AG09309 (cell line): ENCODE results near the gene TSPYL1.
"Not testable (repeated sequence)": the region's sequence is repeated elsewhere in the genome, so short reads cannot be mapped to it uniquely, and the experiment has no call there.

Experiments
- DNase-seq: peaks from one replicate; pipeline ENCODE4 v3.0.0-alpha.2; 2010; ENCODE audit warnings: low read depth
- H3K4me3 ChIP-seq: 2 replicates; pipeline ENCODE4 v1.5.1; 2011; ENCODE audit warnings: mild to moderate bottlenecking, low read depth, low read length, moderate library complexity; ENCODE audit not compliant: control insufficient read depth
- TF ChIP-seq, protein P1 (sequence below): IDR thresholded peaks from 2 replicates; pipeline ENCODE4 v1.5.1; 2011; ENCODE audit warnings: mild to moderate bottlenecking, low read depth, low read length, inconsistent platforms; ENCODE audit not compliant: insufficient read depth, control insufficient read depth; ENCODE audit errors: missing control alignments

Gene TSPYL1

DNA sequence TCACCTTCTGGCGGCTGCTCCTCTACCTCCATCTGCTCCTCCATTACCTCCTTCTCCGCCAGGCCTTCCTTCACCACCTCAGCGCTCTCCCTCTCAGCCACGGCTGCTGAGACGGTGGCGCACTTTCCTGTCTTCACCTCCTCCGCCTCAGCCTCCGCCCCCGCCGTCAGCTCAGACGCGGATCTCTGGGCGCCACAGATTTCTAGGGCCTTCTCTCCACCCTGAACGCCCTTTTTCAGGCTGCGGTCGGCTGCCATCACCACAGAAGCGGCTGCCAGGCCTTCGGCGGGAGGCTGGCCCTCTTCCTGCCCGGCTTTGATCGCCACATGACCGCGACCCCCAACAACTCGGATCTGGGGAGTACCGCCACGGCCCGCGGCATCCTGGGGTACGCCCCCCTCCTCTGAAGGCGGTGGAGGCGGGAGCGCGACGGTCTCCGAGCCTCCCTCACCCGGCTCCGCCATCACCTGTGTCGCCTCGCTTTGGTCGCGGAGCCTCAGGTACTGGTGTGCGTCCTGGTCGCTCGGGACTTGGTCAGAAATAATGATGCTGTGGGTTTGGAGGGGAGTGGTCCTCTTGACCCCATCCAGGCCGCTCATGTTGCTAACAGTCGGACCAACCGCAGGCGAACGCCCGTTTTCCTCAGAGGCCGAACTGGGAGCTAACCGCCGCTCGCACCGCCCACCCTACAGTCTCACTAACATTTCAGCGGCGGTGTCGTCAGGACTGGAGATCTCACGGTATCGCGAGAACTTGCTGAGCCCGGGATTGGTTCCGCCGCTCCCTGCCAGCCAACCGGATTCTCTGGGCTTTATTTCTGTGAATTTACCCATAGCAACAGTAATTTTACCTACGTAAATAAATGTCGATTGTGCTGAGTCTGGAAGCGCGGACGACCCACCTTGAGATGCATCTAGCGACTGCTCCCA lies at the start of gene TSPYL1:
TSPYL1 (minus strand) TSS at position 699 of the 929 bp plus-strand sequence; CDS start at position 599, 100 bp downstream.
- peak within 1 kb of the TSS; percentile 91 for H3K4me3 ChIP-seq
- TF ChIP-seq, protein P1, sequence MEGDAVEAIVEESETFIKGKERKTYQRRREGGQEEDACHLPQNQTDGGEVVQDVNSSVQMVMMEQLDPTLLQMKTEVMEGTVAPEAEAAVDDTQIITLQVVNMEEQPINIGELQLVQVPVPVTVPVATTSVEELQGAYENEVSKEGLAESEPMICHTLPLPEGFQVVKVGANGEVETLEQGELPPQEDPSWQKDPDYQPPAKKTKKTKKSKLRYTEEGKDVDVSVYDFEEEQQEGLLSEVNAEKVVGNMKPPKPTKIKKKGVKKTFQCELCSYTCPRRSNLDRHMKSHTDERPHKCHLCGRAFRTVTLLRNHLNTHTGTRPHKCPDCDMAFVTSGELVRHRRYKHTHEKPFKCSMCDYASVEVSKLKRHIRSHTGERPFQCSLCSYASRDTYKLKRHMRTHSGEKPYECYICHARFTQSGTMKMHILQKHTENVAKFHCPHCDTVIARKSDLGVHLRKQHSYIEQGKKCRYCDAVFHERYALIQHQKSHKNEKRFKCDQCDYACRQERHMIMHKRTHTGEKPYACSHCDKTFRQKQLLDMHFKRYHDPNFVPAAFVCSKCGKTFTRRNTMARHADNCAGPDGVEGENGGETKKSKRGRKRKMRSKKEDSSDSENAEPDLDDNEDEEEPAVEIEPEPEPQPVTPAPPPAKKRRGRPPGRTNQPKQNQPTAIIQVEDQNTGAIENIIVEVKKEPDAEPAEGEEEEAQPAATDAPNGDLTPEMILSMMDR = peak; percentile 21
- peak; percentile 91 for DNase-seq

DNA sequence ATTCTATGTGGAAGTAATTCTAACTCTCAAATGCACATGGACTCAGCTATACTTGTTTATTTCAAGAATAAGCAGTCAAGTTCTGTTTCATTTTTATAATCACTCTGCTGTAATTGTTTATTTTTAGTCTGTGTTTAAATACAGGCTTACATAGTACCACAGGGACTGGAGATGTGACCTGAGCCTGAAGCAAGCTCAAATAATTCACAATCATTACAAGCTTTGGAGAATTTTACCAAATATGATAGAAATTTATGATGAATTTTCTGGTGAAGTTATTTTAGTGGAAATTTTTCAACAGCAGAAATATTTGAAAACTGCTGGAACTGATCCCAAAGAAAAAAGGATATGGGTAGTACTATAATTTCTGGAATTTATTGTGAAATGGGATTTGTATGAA lies 49.4 kb upstream of the TSPYL1 start:
- no peak for DNase-seq
- no peak overlapping the region for H3K4me3 ChIP-seq
- TF ChIP-seq, protein P1 = no peak

DNA sequence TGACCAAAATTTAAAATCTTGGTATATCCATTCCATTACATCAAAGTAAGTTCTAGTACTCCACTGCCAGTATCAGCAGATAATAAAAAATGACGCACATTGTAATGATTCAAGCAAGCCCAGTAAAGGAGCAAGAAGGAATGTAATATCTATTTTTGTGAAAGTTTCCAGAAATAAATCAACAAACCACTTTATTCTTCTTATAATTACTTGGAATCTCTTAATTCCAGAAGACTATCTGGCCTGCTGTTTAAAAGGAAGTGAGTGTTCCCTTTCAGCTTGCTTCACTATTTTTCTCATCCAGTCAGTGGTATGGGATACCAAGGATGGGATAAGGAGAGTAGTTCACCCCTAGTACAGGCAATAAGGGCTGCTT lies 48.8 kb upstream of the TSPYL1 start:
- DNase-seq = peak; percentile 57
- TF ChIP-seq, protein P1 = no peak
- no peak overlapping the region for H3K4me3 ChIP-seq

DNA sequence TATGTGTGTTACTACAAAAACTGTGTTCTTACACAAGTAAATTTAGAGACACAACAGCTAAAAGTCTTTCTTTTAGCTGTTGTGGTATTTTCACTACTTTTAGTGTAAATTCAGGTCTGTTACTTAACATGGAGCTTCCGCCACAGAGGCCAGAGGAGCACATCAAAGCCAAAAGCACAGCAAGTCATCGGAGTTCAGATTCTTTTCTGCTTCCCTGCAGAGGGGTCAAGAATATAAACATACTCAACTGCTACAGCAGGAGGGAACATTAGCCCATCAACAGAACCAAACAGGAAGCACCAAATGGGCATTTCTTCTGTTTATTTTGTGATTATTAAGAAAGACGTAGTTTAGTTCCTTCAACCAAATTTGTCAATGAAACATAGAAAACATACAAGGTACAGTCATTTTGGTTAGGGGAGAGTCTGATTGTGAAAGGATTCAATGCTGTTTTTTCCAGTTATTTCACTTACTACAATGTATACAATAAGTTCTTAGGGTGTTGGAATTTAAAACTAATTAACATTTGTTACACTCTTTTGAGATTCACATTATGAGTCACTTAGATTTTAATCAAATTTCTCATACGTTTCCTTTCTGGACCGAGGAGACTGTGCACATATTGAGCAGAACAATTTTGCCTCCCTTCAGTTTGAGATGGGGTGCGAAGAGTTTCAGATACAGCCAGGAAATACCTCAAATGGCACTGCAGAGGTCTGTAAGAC lies 48.2 kb upstream of the TSPYL1 start:
- H3K4me3 ChIP-seq = no peak overlapping the region
- DNase-seq = no peak
- TF ChIP-seq, protein P1 = no peak

DNA sequence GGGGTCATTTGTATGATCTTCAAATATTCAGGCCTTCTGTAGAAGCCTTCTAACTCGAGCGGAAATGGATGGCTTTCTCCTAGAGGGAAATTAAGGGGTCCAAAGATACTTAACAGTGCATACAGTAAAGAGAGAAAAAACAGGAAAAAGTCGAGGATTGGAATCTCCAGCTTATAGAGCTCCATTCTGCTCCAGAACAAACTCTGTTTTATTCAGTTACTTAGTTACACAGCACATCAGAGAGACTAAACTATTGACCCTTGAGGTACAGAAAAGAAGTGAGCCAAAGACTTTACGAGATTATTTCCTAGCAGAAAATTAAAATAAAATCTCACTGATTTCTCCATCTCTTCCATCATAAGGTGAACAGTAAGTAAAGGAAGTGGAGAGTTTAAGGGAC lies 47.3 kb upstream of the TSPYL1 start:
- H3K4me3 ChIP-seq = no peak overlapping the region
- TF ChIP-seq, protein P1 = no peak
- DNase-seq = no peak

DNA sequence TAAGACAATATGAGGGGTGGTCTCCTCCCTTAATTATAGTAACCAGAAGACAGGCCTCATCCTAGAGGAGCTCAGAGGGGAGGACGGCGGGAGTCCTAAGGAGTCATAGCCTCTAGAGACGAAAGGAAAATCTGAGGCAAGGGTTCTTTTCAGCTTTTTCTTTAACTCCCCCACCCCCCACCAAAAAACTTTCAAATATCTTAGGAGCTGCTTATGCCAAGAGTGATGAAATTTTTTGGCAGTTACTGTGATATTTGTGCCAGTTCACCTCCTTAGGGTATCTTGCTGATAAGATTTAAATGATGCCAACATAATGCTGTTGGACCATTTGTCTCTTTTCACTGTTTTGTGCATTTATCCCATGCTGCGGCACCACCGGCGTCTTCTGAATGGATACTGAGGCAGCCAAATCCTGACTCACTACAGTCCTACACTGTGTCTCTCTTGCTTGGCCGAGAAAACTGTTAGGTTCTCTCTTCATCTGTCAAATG lies 46.5 kb upstream of the TSPYL1 start:
- H3K4me3 ChIP-seq = no peak overlapping the region
- no peak for DNase-seq
- TF ChIP-seq, protein P1 = no peak

DNA sequence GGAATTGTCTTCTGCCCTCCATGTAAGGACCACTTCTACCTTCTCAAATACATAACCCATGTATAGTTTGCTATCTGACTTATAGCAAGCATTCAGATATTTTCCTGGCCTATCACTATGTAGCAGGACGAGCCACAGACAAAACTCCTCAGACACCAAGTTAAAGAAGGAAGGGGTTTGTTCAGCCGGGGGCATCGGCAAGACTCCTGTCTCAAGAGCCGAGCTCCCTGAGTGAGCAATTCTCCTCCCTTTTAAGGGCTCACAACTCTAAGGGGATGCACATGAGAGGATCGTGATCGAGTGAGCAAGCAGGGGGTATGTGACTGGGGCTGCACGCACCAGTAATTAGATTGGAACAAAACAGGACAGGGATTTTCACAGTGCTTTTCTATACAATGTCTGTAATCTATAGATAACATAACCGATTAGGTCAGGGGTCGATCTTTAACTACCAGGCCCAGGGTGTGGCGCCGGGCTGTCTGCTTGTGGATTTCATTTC lies 46.0 kb upstream of the TSPYL1 start:
- DNase-seq, H3K4me3 ChIP-seq: not testable (repeated sequence)
